Body of pancreas (tissue), 4 donors: ENCODE measurements around the gene TSPO2.

Source experiments
- CTCF ChIP-seq, 7 experiments: fragments of 450-650 bp in 4 of 7; fragments of 200-600 bp in 3 of 7; sonication (generic) in 3 of 7; IDR thresholded peaks; one replicate each; pipeline ENCODE4 v1.5.1; 2016 to 2019; ENCODE audit warnings: antibody characterized with exemption in 7 of 7
- POLR2A ChIP-seq, 3 donors: fragments of 450-650 bp; IDR thresholded peaks; one replicate each; pipeline ENCODE4 v1.6.1; 2016; ENCODE audit warnings: antibody characterized with exemption in 3 of 3, mild to moderate bottlenecking in 2 of 3

- TF ChIP-seq CTCF (IDR thresholded peaks at IDR 0.05) (no peak), POLR2A (IDR thresholded peaks at IDR 0.05) (no peak)
Observed at GRCh38 chr6:41049955-41050354, 7.7 kb downstream of the TSPO2 start.
